HepG2 (cell line): ENCODE measurements around the gene DNAAF8. TPM values are rescaled to one million over a fixed set of nuclear protein-coding genes. Genes with fewer than 3 reads are reported as not detected.

Experiments
- ATF5 ChIP-seq: sonication (generic); formaldehyde crosslinking; IDR thresholded peaks from 2 replicates; pipeline ENCODE4 v1.4.0; 2020; ENCODE audit warnings: mild to moderate bottlenecking, low read depth, missing genetic modification reagents
- CERS6 ChIP-seq: sonication (generic); formaldehyde crosslinking; IDR thresholded peaks from 2 replicates; pipeline ENCODE4 v1.5.0; 2020; ENCODE audit warnings: missing genetic modification reagents
- CHD2 ChIP-seq: IDR thresholded peaks from 2 replicates; pipeline ENCODE4 v1.6.1; 2011; ENCODE audit warnings: low read depth, low read length, improper control_type of control experiment
- CREB3 ChIP-seq: sonication (generic); formaldehyde crosslinking; IDR thresholded peaks from 2 replicates; pipeline ENCODE4 v1.5.0; 2020; ENCODE audit warnings: missing genetic modification reagents
- ELF3 ChIP-seq: IDR thresholded peaks from 2 replicates; pipeline ENCODE4 v1.6.1; 2016; ENCODE audit warnings: missing genetic modification reagents, missing compliant biosample characterization
- FOXC1 ChIP-seq: sonication (generic); formaldehyde crosslinking; IDR thresholded peaks from 2 replicates; pipeline ENCODE4 v1.8.0; 2022; ENCODE audit warnings: mild to moderate bottlenecking, missing genetic modification reagents, borderline replicate concordance
- HOXA3 ChIP-seq: sonication (generic); formaldehyde crosslinking; IDR thresholded peaks from 2 replicates; pipeline ENCODE4 v1.5.0; 2020; ENCODE audit warnings: missing genetic modification reagents
- LBX2 ChIP-seq: sonication (generic); formaldehyde crosslinking; IDR thresholded peaks from 2 replicates; pipeline ENCODE4 v1.5.0; 2020; ENCODE audit warnings: missing genetic modification reagents, mild to moderate bottlenecking, borderline replicate concordance
- PATZ1 ChIP-seq: sonication (generic); formaldehyde crosslinking; IDR thresholded peaks from 2 replicates; pipeline ENCODE4 v1.4.0; 2020; ENCODE audit warnings: missing genetic modification reagents
- PAWR ChIP-seq: sonication (generic); formaldehyde crosslinking; IDR thresholded peaks from 2 replicates; pipeline ENCODE4 v1.4.0; 2020; ENCODE audit warnings: missing genetic modification reagents, mild to moderate bottlenecking, borderline replicate concordance
- PTBP1 ChIP-seq: fragments of 200-400 bp; formaldehyde crosslinking; IDR thresholded peaks from 2 replicates; pipeline ENCODE4 v1.6.1; 2018; ENCODE audit warnings: low read length, low read depth; ENCODE audit not compliant: poor library complexity, severe bottlenecking
- SYNCRIP ChIP-seq: fragments of 200-400 bp; formaldehyde crosslinking; IDR thresholded peaks from 2 replicates; pipeline ENCODE4 v1.6.1; 2018; ENCODE audit warnings: mild to moderate bottlenecking, low read depth, low read length; ENCODE audit not compliant: insufficient read depth
- TBL1XR1 ChIP-seq: fragments of 150-350 bp; IDR thresholded peaks from 2 replicates; pipeline ENCODE4 v1.6.1; 2014; ENCODE audit warnings: borderline replicate concordance, low read length; ENCODE audit not compliant: partially characterized antibody
- ZBTB46 ChIP-seq: sonication (generic); formaldehyde crosslinking; IDR thresholded peaks from 2 replicates; pipeline ENCODE4 v1.4.0; 2020; ENCODE audit warnings: mild to moderate bottlenecking, missing genetic modification reagents, borderline replicate concordance
- ZFP82 ChIP-seq: sonication (generic); formaldehyde crosslinking; IDR thresholded peaks from 2 replicates; pipeline ENCODE4 v1.5.1; 2020; ENCODE audit warnings: mild to moderate bottlenecking, missing genetic modification reagents, borderline replicate concordance
- ZNF143 ChIP-seq: sonication (generic); formaldehyde crosslinking; IDR thresholded peaks from 2 replicates; pipeline ENCODE4 v1.4.0; 2020; ENCODE audit warnings: missing genetic modification reagents
- ZNF556 ChIP-seq: sonication (generic); formaldehyde crosslinking; IDR thresholded peaks from 2 replicates; pipeline ENCODE4 v1.4.0; 2020; ENCODE audit warnings: mild to moderate bottlenecking, missing genetic modification reagents, borderline replicate concordance
- ZNF576 ChIP-seq: sonication (generic); formaldehyde crosslinking; IDR thresholded peaks from 2 replicates; pipeline ENCODE4 v1.4.0; 2020; ENCODE audit warnings: mild to moderate bottlenecking, missing genetic modification reagents
- ZNF598 ChIP-seq: sonication (generic); formaldehyde crosslinking; IDR thresholded peaks from 2 replicates; pipeline ENCODE4 v1.5.1; 2020; ENCODE audit warnings: mild to moderate bottlenecking, missing genetic modification reagents, borderline replicate concordance
- ZNF629 ChIP-seq: sonication (generic); formaldehyde crosslinking; conservative IDR thresholded peaks from 2 replicates; pipeline ENCODE4 v1.5.0; 2020; ENCODE audit warnings: missing genetic modification reagents
- ZNF788 ChIP-seq: sonication (generic); formaldehyde crosslinking; IDR thresholded peaks from 2 replicates; pipeline ENCODE4 v1.5.0; 2020; ENCODE audit warnings: mild to moderate bottlenecking, missing genetic modification reagents, borderline replicate concordance
- polyA plus RNA-seq, 8 experiments: library from polyadenylated mRNA; depleted of rRNA in 3 of 8; stranded (reverse) in 7 of 8; unstranded in 1 of 8; fragments of >200 nt; fragmentation: Illumina TruSeq in 4 of 8; extraction: Trizol in 4 of 8; gene quantifications; 2 replicates each; pipeline versions ENCODE4 v1.2.1 to v1.2.3, GENCODE V29; 2011 to 2016; ENCODE audit warnings: low read depth in 4 of 8, missing spikeins in 1 of 8, mixed read lengths in 1 of 8; ENCODE audit not compliant: insufficient read depth in 1 of 8
- total RNA-seq, 5 experiments: library from RNA; depleted of rRNA; stranded (reverse); fragments of >200 nt; fragmentation: Illumina TruSeq; extraction: Trizol; gene quantifications; 2 replicates each; pipeline ENCODE4 v1.2.3, GENCODE V29; 2016; ENCODE audit warnings: low read depth in 1 of 5

DNAAF8 gene
- total and polyA plus RNA-seq, 2 of the 13 experiments (the other 11 are each of a cell fraction or from before 2014, with no cell fraction given), result 0.44 TPM; not detected in 1

GRCh38 chr16:4734063-4734729 lies at the start of gene DNAAF8, which contains the start of gene ANKS3 (continued):
- TF ChIP-seq LBX2 (CRISPR knock-in tag), result no peak; the same call in 1 of the 2 replicates
- TF ChIP-seq ZNF598 (CRISPR knock-in tag), result peak; percentile 26; the same call in 1 of the 2 replicates
- TF ChIP-seq SYNCRIP, result no peak
- TF ChIP-seq ELF3 (CRISPR knock-in tag), result peak; percentile 82; the same call in 1 of the 2 replicates
- TF ChIP-seq FOXC1 (CRISPR knock-in tag), result peak; percentile 88; the same call in 1 of the 2 replicates
- TF ChIP-seq TBL1XR1, result no peak
- TF ChIP-seq PATZ1 (CRISPR knock-in tag), result peak; percentile 93
- TF ChIP-seq CHD2, result peak; percentile 44; the same call in 1 of the 2 replicates
- TF ChIP-seq ZBTB46 (CRISPR knock-in tag), result no peak
- TF ChIP-seq ZNF576 (CRISPR knock-in tag), result no peak
- peak; percentile 33; the same call in 1 of the 2 replicates for TF ChIP-seq CERS6
- TF ChIP-seq PTBP1, result no peak
- peak; percentile 91 for TF ChIP-seq HOXA3 (CRISPR knock-in tag)
- TF ChIP-seq PAWR (CRISPR knock-in tag), result no peak
- peak; percentile 37; the same call in 1 of the 2 replicates for TF ChIP-seq ZNF788 (CRISPR knock-in tag)
- peak; percentile 28; the same call in 1 of the 2 replicates for TF ChIP-seq ZNF629 (CRISPR knock-in tag)
- peak; percentile 28; the same call in 1 of the 2 replicates for TF ChIP-seq ZFP82 (CRISPR knock-in tag)
- TF ChIP-seq ATF5 (CRISPR knock-in tag), result no peak
- TF ChIP-seq ZNF143 (CRISPR knock-in tag), result peak; percentile 93
- TF ChIP-seq ZNF556, result no peak; the same call in 1 of the 2 replicates
- TF ChIP-seq CREB3 (CRISPR knock-in tag), result peak; percentile 76; the same call in 1 of the 2 replicates
